Measurements from ENCODE around the gene KCNAB3. TPM values are rescaled to one million over a fixed set of nuclear protein-coding genes. Genes with fewer than 3 reads are reported as not detected.

Gene KCNAB3
- total and polyA plus RNA-seq, 9 of the 15 experiments (the other 6 are each of a cell fraction or from before 2014, with no cell fraction given), result 0.03 to 2.5 (median 1.1) TPM

DNA sequence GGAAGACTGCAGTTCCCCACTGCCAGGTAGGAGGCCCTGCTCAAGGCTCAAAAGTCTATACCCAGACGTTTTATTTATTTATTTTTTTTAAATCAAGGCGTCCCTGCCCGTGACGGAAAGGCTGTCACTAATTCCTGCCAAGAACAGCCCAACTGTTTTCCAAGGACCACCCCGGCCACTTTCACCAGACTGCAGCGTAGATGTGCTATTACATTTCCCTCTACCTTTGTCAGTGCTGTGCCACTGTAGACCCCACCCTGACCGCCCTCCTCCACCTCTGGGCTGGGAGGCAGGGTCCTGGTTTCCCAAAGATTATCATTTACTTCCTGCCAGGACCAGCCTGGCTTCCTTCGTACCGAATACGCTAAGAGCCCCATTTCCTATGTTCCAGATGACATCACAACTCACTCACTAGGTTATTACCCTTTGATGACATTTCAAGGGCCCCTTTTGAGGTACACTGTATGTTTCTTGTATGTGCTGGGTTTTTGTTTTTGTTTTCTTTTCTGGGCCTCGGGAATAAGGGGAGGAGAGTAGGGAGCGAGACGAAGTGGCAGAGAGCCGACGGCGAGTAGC, 7.3 kb downstream of the KCNAB3 start:
- intact Hi-C loops (cut with micrococcal nuclease), result no loop called here
- POLR2A ChIA-PET, result interaction anchor here (0.6 kb wide), 1 partner anchor 39 kb away, joined by 3 read pairs; no protein-coding TSS in a partner anchor

More for the DNA sequence above, 7.3 kb downstream of the KCNAB3 start:
- H3K27ac ChIP-seq (ENCODE audit: extremely low read depth, low read depth, low read length), result no peak overlapping the region
- CTCF ChIA-PET (ENCODE audit: low intra/inter-chr PET ratio), result no interaction called here
- no peaks in the 10 kb centered on the region for H3K9me1 ChIP-seq (ENCODE audit: control insufficient read depth, insufficient read depth, low read length)
- H3K4me1 ChIP-seq (replicated peaks in 1 of 2; ENCODE audit: control insufficient read depth in 2 of 2, insufficient read depth in 2 of 2, low read length in 2 of 2), result peaks cover 0 to 6% of the 10 kb centered on the region in 2 experiments; a peak in 2 of 5 replicates
- no peaks in the 10 kb centered on the region for H4K20me1 ChIP-seq (replicated peaks; ENCODE audit: control insufficient read depth, insufficient read depth, low read length)
- no peak for FAIRE-seq
- no peaks in the 10 kb centered on the region for H3K79me2 ChIP-seq (ENCODE audit: control insufficient read depth, insufficient read depth, low read length)
- H3K27me3 ChIP-seq (ENCODE audit: control insufficient read depth in 2 of 2, insufficient read depth in 2 of 2, low read length in 2 of 2), result no peaks in the 10 kb centered on the region
- BruUV-seq (replicated peaks), result no TSS peak
- no peaks in the 10 kb centered on the region for H3K9me3 ChIP-seq (replicated peaks; ENCODE audit: control insufficient read depth, insufficient read depth, low read depth, low read length)
- no peak for DNase-seq (ENCODE audit: extremely low read depth in 1 of 4, low spot score in 3 of 4)
- in situ Hi-C loops (cut with MboI), result no loop called here
- TF ChIP-seq SFPQ (IDR thresholded peaks at IDR 0.05; ENCODE audit: low read depth, low read length) (no peak), NCOA6 (IDR thresholded peaks at IDR 0.05) (no peak), ZNF316 (IDR thresholded peaks at IDR 0.05) (no peak), HDAC6 (IDR thresholded peaks at IDR 0.05; ENCODE audit: low read depth, low read length) (no peak)
- TF ChIP-seq, protein P1, sequence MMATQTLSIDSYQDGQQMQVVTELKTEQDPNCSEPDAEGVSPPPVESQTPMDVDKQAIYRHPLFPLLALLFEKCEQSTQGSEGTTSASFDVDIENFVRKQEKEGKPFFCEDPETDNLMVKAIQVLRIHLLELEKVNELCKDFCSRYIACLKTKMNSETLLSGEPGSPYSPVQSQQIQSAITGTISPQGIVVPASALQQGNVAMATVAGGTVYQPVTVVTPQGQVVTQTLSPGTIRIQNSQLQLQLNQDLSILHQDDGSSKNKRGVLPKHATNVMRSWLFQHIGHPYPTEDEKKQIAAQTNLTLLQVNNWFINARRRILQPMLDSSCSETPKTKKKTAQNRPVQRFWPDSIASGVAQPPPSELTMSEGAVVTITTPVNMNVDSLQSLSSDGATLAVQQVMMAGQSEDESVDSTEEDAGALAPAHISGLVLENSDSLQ (IDR thresholded peaks at IDR 0.05), result no peak
- 67% methylated on average over 10 of the region's 16 CpGs for WGBS (ENCODE audit: insufficient coverage, low coverage, missing lambda C conversion rate)
- H2AFZ ChIP-seq (ENCODE audit: low read depth, low read length), result no peak overlapping the region
- H3K4me3 ChIP-seq, result no peak overlapping the region
- no peaks in the 10 kb centered on the region for H3K36me3 ChIP-seq (ENCODE audit: control insufficient read depth, insufficient read depth, low read length)
- no peak overlapping the region for H3K9ac ChIP-seq (ENCODE audit: insufficient read depth in 1 of 2, low read depth in 2 of 2, low read length in 2 of 2)
- no peak for ATAC-seq
- H3K4me2 ChIP-seq (ENCODE audit: insufficient read depth, low read length), result no peak overlapping the region

Data from K562 (cell line).